Embryonic facial prominence (tissue), 1 donor: ENCODE data around the gene EFCAB6.

Experiments
- DNase-seq: peaks from one replicate; pipeline ENCODE4 v3.0.0-alpha.2; 2016; ENCODE audit errors: extremely low spot score

Gene EFCAB6

GRCh38 chr22:43532301-43533155 lies 279.6 kb downstream of the EFCAB6 start:
- DNase-seq: no peak

- DNase-seq: no peak
Measured at GRCh38 chr22:43531651-43532050, 280.5 kb downstream of the EFCAB6 start.

- no peak for DNase-seq
Measured at GRCh38 chr22:43530349-43531201, 281.5 kb downstream of the EFCAB6 start.

- no peak for DNase-seq
Measured at GRCh38 chr22:43529934-43530333, 282.2 kb downstream of the EFCAB6 start.

- no peak for DNase-seq
Measured at GRCh38 chr22:43529461-43529860, 282.6 kb downstream of the EFCAB6 start.

- no peak for DNase-seq
Measured at GRCh38 chr22:43528601-43529360, 283.3 kb downstream of the EFCAB6 start.

GRCh38 chr22:43526946-43527345 lies 285.2 kb downstream of the EFCAB6 start:
- no peak for DNase-seq

GRCh38 chr22:43526117-43526655 lies 285.9 kb downstream of the EFCAB6 start:
- DNase-seq: no peak

- DNase-seq: no peak
Measured at GRCh38 chr22:43521716-43522115, 290.4 kb downstream of the EFCAB6 start.

- DNase-seq: no peak
Measured at GRCh38 chr22:43520632-43521039, 291.5 kb downstream of the EFCAB6 start.

GRCh38 chr22:43516996-43517635 lies 295.0 kb downstream of the EFCAB6 start:
- DNase-seq: no peak

GRCh38 chr22:43516386-43516785 lies 295.7 kb downstream of the EFCAB6 start:
- no peak for DNase-seq

GRCh38 chr22:43515902-43516301 lies 296.2 kb downstream of the EFCAB6 start:
- DNase-seq: no peak

- DNase-seq: no peak
Measured at GRCh38 chr22:43515411-43515810, 296.7 kb downstream of the EFCAB6 start.

- DNase-seq: no peak
Measured at GRCh38 chr22:43514476-43515157, 297.5 kb downstream of the EFCAB6 start.

GRCh38 chr22:43512279-43512678 lies 299.8 kb downstream of the EFCAB6 start:
- DNase-seq: no peak

GRCh38 chr22:43511276-43511910 lies 300.7 kb downstream of the EFCAB6 start:
- DNase-seq: no peak

- no peak for DNase-seq
Measured at GRCh38 chr22:43510281-43511070, 301.6 kb downstream of the EFCAB6 start.

- no peak for DNase-seq
Measured at GRCh38 chr22:43509337-43509736, 302.8 kb downstream of the EFCAB6 start.
